ENCODE measurements around the gene TNFSF10. TPM values are rescaled to one million over a fixed set of nuclear protein-coding genes. Genes with fewer than 3 reads are reported as not detected.

TNFSF10 gene
- total and polyA plus RNA-seq, 2 of the 8 experiments (the other 6 are each of a cell fraction or from before 2014, with no cell fraction given), result 0.06 TPM; not detected in 1

DNA sequence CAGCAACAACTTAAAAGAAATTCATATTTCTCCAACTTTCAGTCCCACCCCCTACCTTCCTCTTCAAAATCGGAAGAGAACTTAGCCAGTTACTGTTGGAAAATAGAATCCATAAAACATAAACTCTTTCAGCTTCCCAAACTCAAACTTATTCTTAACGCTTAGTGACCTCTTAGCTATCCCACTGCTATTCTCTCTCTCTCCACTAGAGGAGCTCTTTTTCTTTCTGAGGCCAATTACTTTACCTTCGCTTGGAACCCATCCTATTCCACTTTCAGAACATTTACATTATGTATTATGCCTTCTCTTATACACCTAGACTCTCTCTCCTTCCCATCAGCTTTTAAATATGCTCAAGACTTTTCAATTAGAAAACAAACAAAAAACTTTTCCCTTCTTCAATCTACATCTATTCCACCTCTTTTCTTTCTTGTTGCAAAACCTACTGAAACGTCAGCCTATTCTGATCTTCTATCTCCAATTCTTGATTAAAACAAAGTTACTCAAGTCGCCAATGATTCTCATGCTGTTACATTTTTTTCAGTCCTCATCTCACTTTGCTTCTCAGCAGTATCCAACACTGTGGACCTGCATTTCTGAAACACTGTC is 61.6 kb downstream of the TNFSF10 start:
- Histone ChIP-seq H3K79me2 (ENCODE audit: control insufficient read depth in 1 of 2, insufficient read depth in 2 of 2, low read length in 2 of 2) (no peaks in the 10 kb centered on the region), H3K4ac (replicated peaks; ENCODE audit: insufficient read length, low read depth, low read length) (no peak overlapping the region), H4K8ac (ENCODE audit: extremely low read depth, insufficient read depth, low read length) (no peak overlapping the region), H4K5ac (ENCODE audit: insufficient read length, low read depth, low read length) (no peak overlapping the region), H3K27me3 (replicated peaks in 1 of 4; ENCODE audit: control insufficient read depth in 3 of 4, extremely low read depth in 1 of 4, insufficient read depth in 3 of 4, low read length in 3 of 4) (no peaks in the 10 kb centered on the region), H4K91ac (replicated peaks; ENCODE audit: insufficient read length, low read length) (no peak overlapping the region), H3K4me3 (ENCODE audit: extremely low read depth in 1 of 4, insufficient read depth in 2 of 4, low read depth in 3 of 4, low read length in 4 of 4) (no peak overlapping the region), H3K9ac (replicated peaks in 1 of 4; ENCODE audit: extremely low read depth in 1 of 4, low read depth in 3 of 4, low read length in 3 of 4) (no peak overlapping the region), H3K56ac (replicated peaks; ENCODE audit: insufficient read length, low read depth, low read length) (no peak overlapping the region), H3K23me2 (ENCODE audit: low read depth, low read length) (no peaks in the 10 kb centered on the region), H2BK20ac (ENCODE audit: low read length) (no peak overlapping the region), H3K36me3 (ENCODE audit: control insufficient read depth in 2 of 4, insufficient read depth in 4 of 4, low read length in 3 of 4) (no peaks in the 10 kb centered on the region), H3K18ac (ENCODE audit: extremely low read depth, low read length) (no peak overlapping the region), H2AK5ac (ENCODE audit: low read depth, low read length) (no peak overlapping the region), H3K23ac (ENCODE audit: insufficient read length) (no peak overlapping the region), H2BK15ac (ENCODE audit: low read length) (no peak overlapping the region), H3K4me2 (ENCODE audit: insufficient read depth in 1 of 2, low read depth in 2 of 2, low read length in 2 of 2) (no peak overlapping the region), H3K14ac (ENCODE audit: insufficient read length) (no peak overlapping the region), H2BK120ac (replicated peaks; ENCODE audit: low read depth, low read length) (no peak overlapping the region), H2BK12ac (ENCODE audit: low read depth, low read length) (no peak overlapping the region), H3K4me1 (replicated peaks in 1 of 4; ENCODE audit: control insufficient read depth in 3 of 4, insufficient read depth in 4 of 4, low read length in 3 of 4) (no peaks in the 10 kb centered on the region), H3K79me1 (ENCODE audit: low read depth, low read length) (no peaks in the 10 kb centered on the region), H3K9me3 (ENCODE audit: insufficient read depth in 2 of 2, low read depth in 1 of 2, low read length in 1 of 2) (no peaks in the 10 kb centered on the region), H2BK5ac (ENCODE audit: low read depth, low read length) (no peak overlapping the region), H4K20me1 (replicated peaks in 1 of 2; ENCODE audit: control insufficient read depth in 1 of 2, insufficient read depth in 2 of 2, low read length in 2 of 2) (no peaks in the 10 kb centered on the region), H3K27ac (ENCODE audit: low read depth, low read length) (no peak overlapping the region), H2AFZ (ENCODE audit: low read length) (no peak overlapping the region)
- DNase-seq (ENCODE audit: low read depth in 1 of 2, low spot score in 2 of 2), result no peak
- TF ChIP-seq RAD21 (IDR thresholded peaks at IDR 0.05 in 1 of 2, conservative IDR thresholded peaks at IDR 0.05 in 1 of 2; ENCODE audit: low read depth in 2 of 2, low read length in 2 of 2), result peak; percentile 48 to 51
- no peak for TF ChIP-seq RXRA (IDR thresholded peaks at IDR 0.05; ENCODE audit: insufficient read depth, low read depth, low read length)
- peak in 2 of 3 experiments; percentile 50 to 80; a peak in 2 of 4 replicates for TF ChIP-seq CTCF (IDR thresholded peaks at IDR 0.05; ENCODE audit: control extremely low read depth in 1 of 3, insufficient read depth in 1 of 3, low read depth in 1 of 3, low read length in 3 of 3)
- no peak for TF ChIP-seq GTF2F1 (IDR thresholded peaks at IDR 0.05; ENCODE audit: borderline replicate concordance, low read depth, low read length)
- TF ChIP-seq RBBP5 (IDR thresholded peaks at IDR 0.05; ENCODE audit: borderline replicate concordance, low read depth, low read length), result no peak
- no peak for TF ChIP-seq GABPA (IDR thresholded peaks at IDR 0.05; ENCODE audit: borderline replicate concordance, insufficient read depth, low read length)
- no peak for TF ChIP-seq PHF8 (conservative IDR thresholded peaks at IDR 0.05; ENCODE audit: low read depth, low read length)
- no peak for TF ChIP-seq SP1 (IDR thresholded peaks at IDR 0.05; ENCODE audit: low read depth, low read length)
- FAIRE-seq, result peak; percentile 84
- POLR2A ChIA-PET (ENCODE audit: partially characterized antibody), result interaction anchor here (0.7 kb wide), 1 partner anchor 572 kb away, joined by 3 read pairs; no protein-coding TSS in a partner anchor
- 48 to 100% methylated on average over 1 to 5 of the region's 5 CpGs for WGBS, 2 experiments (ENCODE audit: extremely low coverage in 1 of 2, insufficient coverage in 1 of 2, insufficient read length in 1 of 2, insufficient replicate concordance in 2 of 2, low coverage in 1 of 2, low lambda C conversion rate in 2 of 2, missing lambda C conversion rate in 1 of 2)
- CTCF ChIA-PET (ENCODE audit: partially characterized antibody), result interaction anchor here (0.6 to 2.1 kb wide), 33 partner anchors 8 to 203 kb away, joined by 3 to 18 read pairs (median 4); partner anchors contain the start of genes GHSR and TNFSF10

Data from H1 (cell line).